ENCODE data around the gene ELOA2.

The ELOA2 gene, protein sequence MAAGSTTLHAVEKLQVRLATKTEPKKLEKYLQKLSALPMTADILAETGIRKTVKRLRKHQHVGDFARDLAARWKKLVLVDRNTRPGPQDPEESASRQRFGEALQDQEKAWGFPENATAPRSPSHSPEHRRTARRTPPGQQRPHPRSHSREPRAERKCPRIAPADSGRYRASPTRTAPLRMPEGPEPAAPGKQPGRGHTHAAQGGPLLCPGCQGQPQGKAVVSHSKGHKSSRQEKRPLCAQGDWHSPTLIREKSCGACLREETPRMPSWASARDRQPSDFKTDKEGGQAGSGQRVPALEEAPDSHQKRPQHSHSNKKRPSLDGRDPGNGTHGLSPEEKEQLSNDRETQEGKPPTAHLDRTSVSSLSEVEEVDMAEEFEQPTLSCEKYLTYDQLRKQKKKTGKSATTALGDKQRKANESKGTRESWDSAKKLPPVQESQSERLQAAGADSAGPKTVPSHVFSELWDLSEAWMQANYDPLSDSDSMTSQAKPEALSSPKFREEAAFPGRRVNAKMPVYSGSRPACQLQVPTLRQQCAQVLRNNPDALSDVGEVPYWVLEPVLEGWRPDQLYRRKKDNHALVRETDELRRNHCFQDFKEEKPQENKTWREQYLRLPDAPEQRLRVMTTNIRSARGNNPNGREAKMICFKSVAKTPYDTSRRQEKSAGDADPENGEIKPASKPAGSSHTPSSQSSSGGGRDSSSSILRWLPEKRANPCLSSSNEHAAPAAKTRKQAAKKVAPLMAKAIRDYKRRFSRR

DNA sequence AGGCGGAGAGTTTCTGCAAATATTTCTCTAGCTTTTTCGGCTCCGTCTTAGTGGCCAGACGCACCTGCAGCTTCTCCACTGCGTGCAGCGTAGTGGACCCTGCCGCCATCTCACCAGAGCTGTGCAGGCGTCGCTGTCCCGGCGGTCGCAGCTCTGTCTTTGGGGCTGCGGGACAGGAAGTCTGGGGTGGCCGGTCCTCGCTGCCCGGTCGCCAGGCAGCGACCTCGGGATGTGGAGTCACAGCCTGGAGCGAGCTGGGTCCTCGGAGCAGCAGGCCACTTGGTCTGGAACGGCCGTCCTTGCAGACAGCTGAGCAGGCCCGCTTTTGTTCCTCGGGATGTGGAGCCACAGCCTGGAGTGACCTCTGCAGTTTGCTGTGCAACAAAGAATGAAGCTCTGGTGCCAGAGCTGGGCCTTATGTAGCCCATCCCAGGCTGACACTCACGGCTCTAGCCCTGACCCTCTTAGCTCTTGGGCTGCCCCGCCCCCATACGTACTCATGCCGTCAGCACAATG is at the start of gene ELOA2:
TSS of gene ELOA2 (minus strand) at position 466 of the 516 bp plus-strand sequence. CDS start at position 109, 357 bp downstream.
- no peak within 1 kb of the TSS for H3K4me3 Mint-ChIP-seq
- no peaks in the 10 kb centered on the region for H3K4me1 Mint-ChIP-seq
- no peak within 1 kb of the TSS for H3K27ac Mint-ChIP-seq
- no peak for ATAC-seq (ENCODE audit: low read depth)
- no peaks in the 10 kb centered on the region for H3K36me3 Mint-ChIP-seq
- DNase-seq (ENCODE audit: low spot score in 2 of 2), result no peak
- peaks cover 1% of the 10 kb centered on the region for H3K27me3 Mint-ChIP-seq
- no peaks in the 10 kb centered on the region for H3K9me3 Mint-ChIP-seq

DNA sequence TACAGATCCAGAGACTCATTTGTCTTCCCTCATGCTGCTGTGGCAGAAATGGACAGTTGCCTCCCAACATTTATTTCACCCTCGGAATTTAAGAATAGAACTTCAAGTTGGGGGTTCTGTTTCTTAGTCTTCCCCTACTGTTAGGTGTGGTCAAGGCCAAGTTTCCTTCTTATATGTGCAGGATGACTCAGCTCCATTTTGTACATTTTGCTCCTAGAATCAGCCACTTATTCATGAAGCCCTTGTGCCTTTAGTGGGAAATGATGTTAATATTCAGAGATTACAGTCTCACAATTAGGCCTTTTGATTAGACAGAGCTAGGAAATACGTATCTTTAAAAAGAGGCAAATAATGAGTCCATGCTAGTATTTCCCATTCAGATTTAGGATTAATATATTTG is 46.2 kb upstream of the ELOA2 start:
- no peaks in the 10 kb centered on the region for H3K9me3 Mint-ChIP-seq
- ATAC-seq (ENCODE audit: low read depth) (no peak), DNase-seq (ENCODE audit: low spot score in 2 of 2) (no peak)
- no peaks in the 10 kb centered on the region for H3K4me1 Mint-ChIP-seq
- H3K27ac Mint-ChIP-seq, result no peak overlapping the region
- H3K27me3 Mint-ChIP-seq, result no peaks in the 10 kb centered on the region
- no peak overlapping the region for H3K4me3 Mint-ChIP-seq
- peaks cover 7% of the 10 kb centered on the region for H3K36me3 Mint-ChIP-seq

DNA sequence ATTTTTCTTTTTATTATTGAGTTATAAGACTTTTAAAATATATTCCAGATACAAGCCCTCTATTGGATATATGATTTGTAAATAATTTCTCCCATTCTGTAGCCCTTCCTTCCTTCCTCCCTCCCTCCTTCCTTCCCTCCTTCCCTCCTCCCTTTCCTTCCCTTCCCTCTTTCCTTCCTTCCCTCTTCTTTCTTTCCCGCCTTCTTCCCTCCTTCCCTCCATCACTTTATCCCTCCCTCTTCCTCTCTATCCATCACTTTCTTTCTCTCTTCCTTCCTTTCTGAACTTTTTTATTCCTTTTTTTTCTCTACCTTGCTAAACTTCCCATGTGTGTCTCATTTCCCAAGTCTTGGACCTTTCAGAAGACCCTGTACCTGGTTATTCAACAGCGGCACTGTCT is 45.5 kb upstream of the ELOA2 start:
- no peak for DNase-seq (ENCODE audit: low spot score in 2 of 2)
- no peaks in the 10 kb centered on the region for H3K9me3 Mint-ChIP-seq
- no peak for ATAC-seq (ENCODE audit: low read depth)
- peaks cover 4% of the 10 kb centered on the region for H3K36me3 Mint-ChIP-seq
- no peak overlapping the region for H3K4me3 Mint-ChIP-seq
- H3K27ac Mint-ChIP-seq, result no peak overlapping the region
- no peaks in the 10 kb centered on the region for H3K27me3 Mint-ChIP-seq
- no peaks in the 10 kb centered on the region for H3K4me1 Mint-ChIP-seq

DNA sequence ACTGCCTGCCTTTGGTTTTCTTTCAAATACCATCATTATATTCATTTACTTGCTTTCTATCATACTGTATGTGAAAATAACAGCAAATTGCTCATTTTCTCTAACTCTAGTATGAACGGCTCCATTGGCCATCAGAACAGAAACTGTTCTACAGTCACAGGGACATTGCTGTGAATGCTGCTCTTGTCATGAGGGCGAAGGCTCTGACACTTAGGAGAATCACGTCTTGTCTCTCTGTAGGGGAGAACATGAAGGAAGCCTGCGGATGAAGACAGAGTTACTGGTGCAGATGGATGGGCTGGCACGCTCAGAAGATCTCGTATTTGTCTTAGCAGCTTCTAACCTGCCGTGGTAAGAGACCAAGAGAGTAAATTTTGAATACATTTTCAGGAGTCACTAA is 41.7 kb upstream of the ELOA2 start:
- Mint-ChIP-seq H3K4me3 (no peak overlapping the region), H3K4me1 (no peaks in the 10 kb centered on the region), H3K27me3 (no peaks in the 10 kb centered on the region), H3K27ac (no peak overlapping the region), H3K36me3 (peaks cover 2% of the 10 kb centered on the region), H3K9me3 (no peaks in the 10 kb centered on the region)
- ATAC-seq (ENCODE audit: low read depth) (no peak), DNase-seq (ENCODE audit: low spot score in 2 of 2) (no peak)

DNA sequence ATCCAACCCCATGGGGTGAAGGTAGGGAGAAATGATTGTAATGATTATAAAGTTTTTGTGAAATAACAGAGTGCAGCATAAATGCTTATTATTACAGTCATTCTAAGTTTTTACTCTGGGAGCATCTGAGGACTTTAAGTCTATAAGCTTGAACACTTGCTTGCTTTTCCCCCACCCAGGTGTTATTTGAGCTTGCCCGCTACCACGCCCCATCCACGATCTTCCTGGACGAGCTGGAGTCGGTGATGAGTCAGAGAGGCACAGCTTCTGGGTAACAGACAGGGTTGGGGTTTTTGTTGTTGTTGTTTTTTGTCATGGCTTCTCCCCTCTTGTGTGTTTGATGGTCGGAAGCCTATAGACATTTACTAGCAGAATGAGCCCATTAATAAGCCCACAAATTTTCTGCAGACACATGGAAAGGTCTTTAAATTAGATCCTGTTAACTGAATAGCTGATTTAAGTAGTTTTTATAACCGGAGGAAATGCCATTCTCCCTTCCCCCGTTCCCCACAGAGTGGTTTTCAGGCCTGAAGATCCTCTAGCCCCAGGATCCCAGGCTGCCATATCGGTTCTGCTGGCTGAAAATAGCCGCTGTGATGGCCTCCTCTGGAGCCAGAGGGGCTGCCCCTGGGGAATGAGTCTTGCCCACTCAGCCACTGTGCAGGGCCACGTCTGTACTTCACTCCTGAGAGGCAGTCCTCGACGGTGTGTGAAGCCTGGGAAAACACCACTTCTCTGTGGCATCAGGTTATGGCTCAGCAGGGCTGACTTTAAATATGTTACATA is 39.9 kb upstream of the ELOA2 start:
- no peak overlapping the region for H3K27ac Mint-ChIP-seq
- DNase-seq (ENCODE audit: low spot score in 2 of 2) (no peak), ATAC-seq (ENCODE audit: low read depth) (no peak)
- no peaks in the 10 kb centered on the region for H3K9me3 Mint-ChIP-seq
- H3K4me1 Mint-ChIP-seq, result no peaks in the 10 kb centered on the region
- H3K27me3 Mint-ChIP-seq, result no peaks in the 10 kb centered on the region
- no peak overlapping the region for H3K4me3 Mint-ChIP-seq
- H3K36me3 Mint-ChIP-seq, result no peaks in the 10 kb centered on the region

DNA sequence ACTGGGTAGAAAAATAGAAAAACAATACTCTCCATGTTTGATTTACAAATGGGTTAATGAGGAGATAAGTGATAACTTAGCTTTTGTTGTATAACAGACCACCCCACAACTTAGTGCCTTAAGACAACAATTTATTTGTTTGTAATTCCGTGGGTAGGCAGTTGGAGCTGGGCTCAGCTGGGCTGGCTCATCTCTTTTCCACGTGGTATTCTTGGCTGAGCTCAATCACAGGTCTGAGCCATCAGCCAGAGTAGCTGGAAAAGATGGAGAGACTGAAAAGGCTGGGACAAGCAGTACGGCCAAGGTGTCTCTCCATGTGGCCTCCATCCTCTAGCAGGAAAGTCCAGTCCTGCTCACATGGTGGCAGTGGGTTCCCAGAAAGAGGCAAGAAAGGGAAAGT is 32.2 kb upstream of the ELOA2 start:
- DNase-seq (ENCODE audit: low spot score in 2 of 2) (no peak), ATAC-seq (ENCODE audit: low read depth) (no peak)
- Mint-ChIP-seq H3K4me3 (no peak overlapping the region), H3K4me1 (no peaks in the 10 kb centered on the region), H3K27ac (no peak overlapping the region), H3K27me3 (no peaks in the 10 kb centered on the region), H3K36me3 (no peaks in the 10 kb centered on the region), H3K9me3 (no peaks in the 10 kb centered on the region)

DNA sequence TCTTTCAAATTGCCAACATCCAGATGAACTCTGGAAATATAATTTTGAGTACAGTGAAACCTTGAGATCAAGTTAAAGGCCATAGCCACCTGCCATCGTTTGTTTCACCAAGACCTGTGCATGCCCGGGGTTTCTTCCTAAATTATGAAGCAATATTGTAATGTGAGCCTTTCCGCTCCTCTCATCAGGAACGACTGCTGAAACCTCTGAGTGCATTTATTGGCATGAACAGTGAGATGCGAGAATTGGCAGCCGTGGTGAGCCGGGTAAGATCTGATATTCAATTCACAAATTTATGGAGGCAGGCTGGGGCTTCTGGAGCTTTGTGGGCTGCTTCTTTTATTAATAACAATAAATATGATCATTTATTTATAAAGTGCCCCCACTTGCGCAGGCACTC is 27.7 kb upstream of the ELOA2 start:
- H3K4me3 Mint-ChIP-seq, result no peak overlapping the region
- H3K9me3 Mint-ChIP-seq, result no peaks in the 10 kb centered on the region
- no peaks in the 10 kb centered on the region for H3K27me3 Mint-ChIP-seq
- ATAC-seq (ENCODE audit: low read depth), result no peak
- DNase-seq (ENCODE audit: low spot score in 2 of 2), result no peak
- H3K4me1 Mint-ChIP-seq, result no peaks in the 10 kb centered on the region
- no peaks in the 10 kb centered on the region for H3K36me3 Mint-ChIP-seq
- H3K27ac Mint-ChIP-seq, result no peak overlapping the region

DNA sequence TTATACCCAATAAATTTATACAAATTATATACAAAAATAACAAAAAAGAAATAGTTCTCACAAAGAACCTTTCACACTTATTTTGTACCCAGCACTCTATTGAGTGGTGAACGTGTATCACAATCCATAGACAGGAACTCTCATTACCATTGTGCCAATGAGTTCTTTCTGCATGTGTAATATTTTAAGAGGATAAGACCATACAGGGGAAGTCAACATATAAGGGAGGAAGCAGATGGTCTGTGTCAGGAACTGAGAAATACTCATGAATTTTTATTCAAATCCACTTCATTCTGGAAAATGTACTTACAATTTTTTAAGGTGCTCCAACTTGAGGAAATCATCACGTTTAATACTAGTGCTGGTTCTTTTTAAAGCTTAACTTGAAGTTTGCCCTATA is 27.1 kb upstream of the ELOA2 start:
- Mint-ChIP-seq H3K36me3 (no peaks in the 10 kb centered on the region), H3K4me1 (no peaks in the 10 kb centered on the region), H3K27ac (no peak overlapping the region), H3K4me3 (no peak overlapping the region), H3K9me3 (no peaks in the 10 kb centered on the region), H3K27me3 (no peaks in the 10 kb centered on the region)
- no peak for ATAC-seq (ENCODE audit: low read depth)
- no peak for DNase-seq (ENCODE audit: low spot score in 2 of 2)

DNA sequence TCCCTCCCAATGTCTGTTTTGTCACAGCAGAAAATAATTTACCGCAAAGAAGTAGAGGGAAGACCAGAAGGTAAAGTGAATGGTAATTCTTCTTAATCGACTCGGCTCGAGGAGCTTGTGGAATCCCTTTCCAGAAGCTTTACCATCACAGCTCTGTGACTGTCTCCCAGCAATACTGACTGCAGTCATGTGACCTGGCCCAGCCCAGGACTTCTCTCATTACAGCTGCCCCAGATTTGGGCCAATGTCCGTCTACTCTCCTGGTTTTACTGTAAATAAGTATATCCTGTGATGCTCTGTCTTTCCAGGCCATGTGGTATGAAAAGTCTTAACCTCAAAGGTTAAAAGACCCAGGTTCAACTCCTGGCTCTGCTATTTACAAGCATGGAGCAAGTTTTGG is 18.9 kb upstream of the ELOA2 start:
- no peak for DNase-seq (ENCODE audit: low spot score in 2 of 2)
- ATAC-seq (ENCODE audit: low read depth), result no peak
- Mint-ChIP-seq H3K36me3 (no peaks in the 10 kb centered on the region), H3K27ac (no peak overlapping the region), H3K9me3 (no peaks in the 10 kb centered on the region), H3K4me1 (peaks cover 4% of the 10 kb centered on the region), H3K4me3 (no peak overlapping the region), H3K27me3 (peaks cover 3% of the 10 kb centered on the region)

DNA sequence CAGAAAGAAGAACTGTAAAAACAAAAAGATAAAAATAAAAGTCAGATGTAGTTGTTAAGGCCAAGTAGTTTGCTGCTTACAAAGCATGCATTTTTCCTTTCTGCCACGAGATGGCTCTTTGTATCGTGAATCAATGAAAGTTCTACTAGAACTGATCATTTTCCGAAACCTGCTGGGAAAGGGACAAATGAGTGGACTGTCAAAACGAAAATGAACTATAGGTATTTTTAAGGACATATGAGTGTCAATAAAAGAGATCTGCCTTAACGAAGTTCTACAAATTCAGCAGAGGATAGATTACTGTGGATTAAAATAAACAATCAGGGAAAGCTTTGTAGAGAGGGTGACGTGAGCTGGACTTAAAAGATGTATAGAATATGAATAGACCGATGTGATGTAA is 15.0 kb upstream of the ELOA2 start:
- ATAC-seq (ENCODE audit: low read depth) (no peak), DNase-seq (ENCODE audit: low spot score in 2 of 2) (no peak)
- peaks cover 7% of the 10 kb centered on the region for H3K27me3 Mint-ChIP-seq
- no peak overlapping the region for H3K27ac Mint-ChIP-seq
- peaks cover 4% of the 10 kb centered on the region for H3K4me1 Mint-ChIP-seq
- no peaks in the 10 kb centered on the region for H3K9me3 Mint-ChIP-seq
- H3K36me3 Mint-ChIP-seq, result no peaks in the 10 kb centered on the region
- H3K4me3 Mint-ChIP-seq, result no peak overlapping the region

DNA sequence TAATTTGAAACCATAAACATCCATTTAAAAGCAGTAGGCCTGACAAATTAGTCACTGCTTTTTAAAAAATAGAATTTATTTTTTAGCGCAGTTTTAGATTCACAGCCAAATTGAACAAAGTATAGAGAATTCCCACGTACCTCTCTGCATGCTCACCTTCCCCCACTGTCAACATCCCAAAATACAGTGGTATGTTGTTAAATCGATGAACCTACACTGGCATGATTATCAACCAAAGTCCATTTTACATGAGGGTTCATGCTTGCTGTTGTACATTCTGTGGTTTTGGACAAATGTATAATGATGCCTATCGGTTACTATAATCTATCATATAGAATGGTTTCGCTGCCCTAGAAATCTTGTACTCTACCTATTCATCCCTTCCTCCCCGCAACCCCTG is 5.6 kb upstream of the ELOA2 start:
- Mint-ChIP-seq H3K36me3 (no peaks in the 10 kb centered on the region), H3K4me1 (no peaks in the 10 kb centered on the region), H3K4me3 (no peak overlapping the region), H3K9me3 (no peaks in the 10 kb centered on the region), H3K27me3 (no peaks in the 10 kb centered on the region), H3K27ac (no peak overlapping the region)
- ATAC-seq (ENCODE audit: low read depth) (no peak), DNase-seq (ENCODE audit: low spot score in 2 of 2) (no peak)

DNA sequence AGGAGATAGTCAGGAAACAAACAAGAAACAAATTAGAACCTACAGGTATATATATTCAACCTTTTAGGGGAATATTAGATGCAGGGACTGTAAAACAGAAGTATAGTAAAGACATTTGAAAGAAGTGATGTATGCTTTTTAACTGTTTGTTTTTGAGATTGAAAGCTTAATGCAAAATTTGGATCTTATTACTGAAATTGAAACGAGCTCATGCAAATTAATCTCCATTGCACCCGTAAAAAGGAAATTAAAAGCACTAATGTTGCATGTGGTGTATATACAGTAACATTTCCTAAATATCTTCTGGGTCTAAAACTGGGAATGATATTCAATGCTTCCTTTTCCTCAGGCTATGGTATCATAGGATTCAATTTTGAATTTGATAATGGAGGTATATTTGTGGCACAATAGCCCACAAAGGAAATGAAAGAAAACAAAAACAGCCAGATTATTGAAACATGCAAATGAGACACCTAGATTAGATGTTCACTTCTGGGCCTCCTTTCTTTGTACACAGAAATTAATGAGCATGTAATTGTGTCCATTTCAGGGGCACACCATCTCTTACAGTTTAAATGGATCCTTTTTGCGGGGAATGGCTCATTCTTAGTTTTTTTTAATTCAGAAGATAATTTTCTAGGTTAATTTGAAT is 1.6 kb upstream of the ELOA2 start:
- Mint-ChIP-seq H3K36me3 (no peaks in the 10 kb centered on the region), H3K4me3 (no peak overlapping the region), H3K27me3 (peaks cover 1% of the 10 kb centered on the region), H3K9me3 (no peaks in the 10 kb centered on the region), H3K4me1 (no peaks in the 10 kb centered on the region), H3K27ac (no peak overlapping the region)
- ATAC-seq (ENCODE audit: low read depth) (no peak), DNase-seq (ENCODE audit: low spot score in 2 of 2) (no peak)

DNA sequence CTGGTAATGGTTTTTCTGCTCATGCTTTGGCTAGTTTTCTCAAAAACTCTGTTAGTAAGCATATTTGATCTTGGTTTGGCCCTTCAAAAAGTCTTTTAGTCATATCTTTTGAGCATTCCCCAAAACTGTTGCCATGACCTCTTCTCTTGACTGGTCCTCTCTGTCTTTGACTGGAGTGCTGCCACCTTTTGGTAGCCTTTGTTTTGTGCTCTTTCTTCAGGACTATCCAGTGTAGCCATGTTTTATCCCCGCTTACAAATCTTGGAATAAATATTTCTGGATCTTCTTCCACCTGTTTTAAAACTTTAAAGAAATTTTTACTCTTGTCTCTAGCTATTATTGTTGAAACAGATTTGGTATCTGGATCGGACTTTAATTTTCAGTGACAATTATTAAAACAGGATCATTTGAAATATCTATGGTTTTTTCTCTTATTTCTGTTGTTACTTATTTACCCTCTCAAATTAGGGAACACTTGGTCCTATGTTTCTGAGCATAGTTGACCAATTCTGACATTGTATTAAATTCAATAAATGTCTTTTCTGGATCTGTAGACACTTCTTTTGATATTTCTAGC is 965 bp upstream of the ELOA2 start:
- ATAC-seq (ENCODE audit: low read depth) (no peak), DNase-seq (ENCODE audit: low spot score in 2 of 2) (no peak)
- Mint-ChIP-seq H3K4me1 (no peaks in the 10 kb centered on the region), H3K9me3 (no peaks in the 10 kb centered on the region), H3K27ac (no peak overlapping the region), H3K36me3 (no peaks in the 10 kb centered on the region), H3K27me3 (peaks cover 1% of the 10 kb centered on the region), H3K4me3 (no peak overlapping the region)

All from memory B cell (primary cell).